ELR (cell line): ENCODE results near the gene IFITM2.
"Not testable (repeated sequence)": the region's sequence is repeated elsewhere in the genome, so short reads cannot be mapped to it uniquely, and the experiment has no call there.

Experiments
- DNase-seq: peaks from one replicate; pipeline ENCODE4 v3.0.0-alpha.2; 2015; ENCODE audit warnings: low read depth

The IFITM2 gene

DNA sequence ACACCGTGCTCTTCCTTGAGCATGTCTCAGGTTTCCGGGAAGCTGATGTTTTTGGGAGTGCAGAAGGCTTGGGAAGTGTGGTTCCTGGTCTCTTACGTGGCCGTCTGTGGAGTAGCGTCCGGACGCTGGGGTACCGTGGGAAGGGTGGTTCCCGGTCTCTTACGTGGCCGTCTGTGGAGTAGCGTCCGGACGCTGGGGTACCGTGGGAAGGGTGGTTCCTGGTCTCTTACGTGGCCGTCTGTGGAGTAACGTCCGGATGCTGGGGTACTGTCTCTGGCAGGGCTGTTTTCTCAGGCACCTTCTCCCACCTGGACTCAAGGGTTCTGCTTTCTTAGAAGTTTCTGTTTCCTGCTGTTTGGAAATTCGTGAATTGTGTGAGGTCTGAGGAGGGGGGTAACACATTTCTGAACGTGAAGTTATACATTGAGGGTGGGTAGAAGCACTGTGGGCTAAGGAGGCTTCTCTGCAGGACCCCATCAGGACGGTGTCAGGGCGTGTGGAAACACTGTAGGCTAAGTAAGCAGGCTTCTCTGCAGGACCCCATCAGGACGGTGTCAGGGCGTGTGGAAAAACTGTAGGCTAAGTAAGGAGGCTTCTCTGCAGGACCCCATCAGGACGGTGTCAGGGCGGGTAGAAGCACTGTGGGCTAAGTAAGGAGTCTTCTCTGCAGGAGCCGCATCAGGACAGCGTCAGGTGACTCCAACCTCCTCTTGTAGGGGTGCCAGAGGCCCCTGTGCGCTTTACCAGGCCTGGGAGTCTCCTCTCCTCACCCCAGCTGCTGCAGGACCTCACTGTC lies 18.4 kb downstream of the IFITM2 start:
- DNase-seq: no peak

DNA sequence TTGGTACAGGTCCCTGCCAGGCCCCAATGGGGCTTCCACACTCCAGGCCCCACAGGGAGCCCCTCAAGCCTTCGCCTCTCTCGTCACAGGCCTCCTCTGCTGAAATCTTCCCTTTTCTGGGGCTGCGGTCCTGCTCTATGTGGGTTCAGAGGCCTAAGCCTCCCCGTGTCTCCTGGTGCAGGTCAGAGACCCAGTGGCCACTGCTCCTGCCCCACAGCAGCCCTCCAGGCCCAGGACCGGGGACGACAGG lies 18.9 kb downstream of the IFITM2 start:
- DNase-seq: no peak

- DNase-seq: peak; percentile 46
Observed at GRCh38 chr11:326842-327580, 19.4 kb downstream of the IFITM2 start.

- DNase-seq: peak; percentile 9
Observed at GRCh38 chr11:327581-327923, 19.9 kb downstream of the IFITM2 start.

- no peak for DNase-seq
Observed at GRCh38 chr11:328012-328411, 20.4 kb downstream of the IFITM2 start.

DNA sequence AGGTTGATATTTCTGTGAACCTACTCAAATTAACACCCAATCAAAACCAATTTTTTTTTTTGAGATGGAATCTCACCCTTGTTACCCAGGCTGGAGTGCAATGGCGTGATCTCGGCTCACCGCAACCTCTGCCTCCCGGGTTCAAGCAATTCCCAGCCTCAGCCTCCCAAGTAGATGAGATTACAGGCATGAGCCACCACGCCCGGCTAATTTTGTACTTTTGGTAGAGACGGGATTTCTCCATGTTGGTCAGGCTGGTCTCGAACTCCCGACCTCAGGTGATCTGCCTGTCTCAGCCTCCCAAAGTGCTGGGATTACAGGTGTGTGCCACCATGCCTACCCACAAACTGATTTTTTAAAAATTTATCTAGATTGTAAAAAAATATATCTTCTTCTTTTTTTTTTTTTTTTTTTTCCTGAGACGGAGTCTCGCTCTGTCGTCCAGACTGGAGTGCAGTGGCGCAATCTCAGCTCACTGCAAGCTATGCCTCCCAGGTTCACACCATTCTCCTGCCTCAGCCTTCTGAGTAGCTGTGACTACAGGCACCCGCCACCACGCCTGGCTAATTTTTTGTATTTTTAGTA lies 21.0 kb downstream of the IFITM2 start:
- not testable (repeated sequence) for DNase-seq

DNA sequence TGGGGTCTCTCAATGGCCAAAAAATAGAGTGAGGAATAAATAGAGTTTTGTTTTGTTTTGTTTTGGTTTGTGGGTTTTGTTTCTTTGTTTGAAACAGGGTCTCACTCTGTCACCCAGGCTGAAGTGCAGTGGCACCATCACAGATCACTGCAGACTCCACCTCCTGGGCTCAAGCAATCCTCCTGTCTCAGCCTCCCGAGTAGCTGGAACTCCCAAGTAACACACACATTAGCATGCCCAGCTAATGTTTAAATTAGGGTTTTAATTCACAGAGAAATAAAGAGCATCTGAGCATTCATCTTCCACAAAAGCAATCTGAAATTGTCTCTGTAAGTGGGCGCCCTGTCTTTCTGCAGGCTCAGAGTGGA lies 22.3 kb downstream of the IFITM2 start:
- DNase-seq: no peak

- DNase-seq: no peak
Observed at GRCh38 chr11:330307-330693, 22.7 kb downstream of the IFITM2 start.

- no peak for DNase-seq
Observed at GRCh38 chr11:330694-331357, 23.2 kb downstream of the IFITM2 start.

- no peak for DNase-seq
Observed at GRCh38 chr11:331358-332060, 23.9 kb downstream of the IFITM2 start.

GRCh38 chr11:332651-333480 lies 25.2 kb downstream of the IFITM2 start:
- no peak for DNase-seq

DNA sequence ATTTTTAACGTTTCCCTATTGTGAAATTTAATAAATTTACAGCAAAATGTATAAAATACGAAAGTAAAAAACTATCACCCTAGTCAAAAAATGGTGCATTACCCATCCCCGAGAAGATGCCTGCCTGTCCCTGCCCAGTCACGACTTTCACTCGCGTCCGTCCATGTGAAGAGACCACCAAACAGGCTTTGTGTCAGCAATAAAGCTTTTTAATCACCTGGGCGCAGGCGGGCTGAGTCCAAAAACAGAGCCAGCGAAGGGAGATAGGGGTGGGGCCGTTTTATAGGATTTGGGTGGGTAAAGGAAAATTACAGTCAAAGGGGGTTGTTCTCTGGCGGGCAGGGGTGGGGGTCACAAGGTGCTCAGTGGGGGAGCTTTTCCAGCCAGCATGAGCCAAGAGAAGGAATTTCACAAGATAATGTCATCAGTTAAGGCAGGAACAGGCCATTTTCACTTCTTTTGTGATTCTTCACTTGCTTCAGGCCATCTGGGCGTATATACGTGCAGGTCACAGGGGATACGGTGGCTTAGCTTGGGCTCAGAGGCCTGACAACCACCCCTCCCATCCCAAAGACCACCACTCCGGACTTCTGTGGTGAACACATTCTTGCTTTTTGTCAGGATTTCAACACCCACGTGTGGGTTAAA lies 26.1 kb downstream of the IFITM2 start:
- DNase-seq: not testable (repeated sequence)

DNA sequence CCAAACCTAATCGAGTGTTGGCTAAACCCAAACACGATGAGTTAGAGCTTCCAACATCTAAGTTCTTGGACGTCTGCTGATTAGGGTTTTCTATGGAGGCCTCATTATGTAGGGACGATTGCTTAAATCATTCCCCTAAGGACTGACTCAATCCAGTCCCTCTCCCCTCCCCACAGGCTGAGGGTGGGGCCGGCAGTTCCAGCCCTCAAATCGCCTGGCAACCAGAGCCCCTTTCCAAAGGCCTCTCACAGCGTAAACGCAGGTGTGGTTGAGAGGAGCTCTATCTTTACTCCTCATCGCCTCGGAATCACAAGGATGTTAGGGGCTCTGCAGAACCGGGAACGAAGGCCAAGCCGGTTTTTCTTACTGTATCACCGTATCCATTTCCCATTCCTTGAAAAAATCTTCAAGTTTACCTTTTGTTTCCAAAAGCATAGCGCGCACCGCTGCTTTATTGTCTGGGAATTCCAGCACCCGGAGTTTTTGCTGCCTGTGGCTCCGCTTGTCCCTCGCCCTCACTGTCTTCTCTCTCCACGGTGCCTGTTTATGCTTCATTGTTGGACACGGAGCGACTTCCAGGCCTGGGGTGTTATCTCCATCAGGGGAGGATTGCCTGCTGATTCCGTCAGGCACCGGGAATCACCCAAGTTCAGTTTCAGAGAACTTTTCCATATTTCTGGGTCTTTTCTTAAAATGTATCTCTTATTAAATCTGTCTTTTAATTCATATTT lies 26.8 kb downstream of the IFITM2 start:
- no peak for DNase-seq

DNA sequence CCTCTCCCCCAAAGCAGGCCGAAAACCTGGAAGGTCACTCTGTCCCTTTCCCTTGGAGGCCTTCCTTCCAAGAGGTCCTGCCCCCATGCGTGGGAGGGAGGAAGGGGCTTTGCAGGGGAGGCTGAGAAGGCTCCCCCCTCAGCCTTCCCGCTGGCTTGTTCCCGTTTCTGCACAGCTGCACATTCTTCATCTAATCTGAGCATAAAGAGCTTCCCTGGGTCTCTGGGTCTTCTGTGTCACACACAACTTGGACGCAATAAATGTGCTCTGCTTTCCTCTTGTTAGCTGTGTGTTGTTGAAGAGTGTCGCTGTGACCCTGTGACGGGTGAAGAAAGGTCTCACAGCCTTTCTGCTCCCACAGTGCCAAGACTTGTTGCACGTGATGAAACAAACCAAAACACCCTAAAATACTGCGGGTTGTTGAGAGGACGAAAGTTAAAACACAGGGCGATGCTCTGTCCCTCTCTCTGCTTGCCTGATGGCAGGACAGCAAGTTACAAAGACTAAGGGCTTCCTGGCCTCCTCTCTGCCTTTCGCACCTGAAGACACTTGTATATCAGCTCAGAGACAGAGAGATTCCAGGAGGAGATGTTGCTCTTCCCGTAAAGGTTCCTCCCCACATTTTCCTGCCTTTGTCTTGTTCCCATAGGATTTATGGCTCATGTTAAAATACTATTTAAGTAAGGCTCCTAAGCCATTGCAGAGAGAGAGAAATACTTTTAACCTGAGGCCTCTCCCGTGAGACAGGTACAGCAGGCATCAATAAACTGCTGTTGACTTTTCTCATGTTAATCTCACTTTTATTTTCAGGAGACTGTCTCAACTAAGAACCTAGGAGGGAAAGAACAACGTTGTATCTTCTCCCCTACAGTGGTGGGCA lies 28.4 kb downstream of the IFITM2 start:
- no peak for DNase-seq

DNA sequence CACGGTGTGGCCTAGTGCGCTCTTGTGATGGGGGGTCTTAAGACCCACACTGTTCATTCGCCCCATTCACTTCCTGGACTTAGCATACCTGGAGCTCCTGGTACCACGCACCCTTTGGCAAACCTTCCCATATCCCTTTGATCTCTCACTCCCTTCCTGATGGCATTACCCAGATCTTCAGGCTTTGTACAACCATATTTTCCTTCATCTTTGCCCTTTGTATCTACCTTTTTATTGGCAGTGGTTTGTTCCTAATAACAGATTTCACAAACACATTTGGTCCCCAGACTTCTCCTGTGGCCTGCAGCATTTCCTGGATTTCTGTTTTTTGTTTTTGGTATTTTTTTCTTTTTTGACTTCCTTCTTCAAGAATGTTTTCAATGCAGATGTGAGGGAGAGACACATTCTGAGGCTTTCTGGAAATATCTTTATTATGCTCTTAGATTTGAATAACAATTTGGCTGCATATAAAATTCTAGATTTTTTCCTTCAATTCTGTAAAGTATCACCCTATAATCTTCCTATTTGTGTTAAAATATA lies 29.1 kb downstream of the IFITM2 start:
- DNase-seq: no peak

DNA sequence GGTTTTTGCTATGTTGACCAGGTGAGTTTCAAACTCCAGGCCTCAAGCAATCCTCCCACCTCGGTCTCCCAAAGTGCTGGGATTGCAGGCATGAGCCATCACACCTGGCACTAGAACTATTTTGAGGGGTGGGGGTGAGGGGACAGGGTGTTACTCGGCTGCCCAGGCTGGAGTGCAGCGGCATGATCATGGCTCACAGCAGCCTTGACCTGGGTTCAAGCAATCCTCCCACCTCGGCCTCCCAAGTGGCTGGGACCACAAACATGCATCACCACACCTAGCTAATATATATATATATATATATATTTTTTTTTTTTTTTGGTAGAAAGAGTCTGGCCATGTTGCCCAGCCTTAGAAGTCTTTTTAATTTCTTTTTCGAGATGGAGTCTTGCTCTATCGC lies 30.1 kb downstream of the IFITM2 start:
- no peak for DNase-seq

DNA sequence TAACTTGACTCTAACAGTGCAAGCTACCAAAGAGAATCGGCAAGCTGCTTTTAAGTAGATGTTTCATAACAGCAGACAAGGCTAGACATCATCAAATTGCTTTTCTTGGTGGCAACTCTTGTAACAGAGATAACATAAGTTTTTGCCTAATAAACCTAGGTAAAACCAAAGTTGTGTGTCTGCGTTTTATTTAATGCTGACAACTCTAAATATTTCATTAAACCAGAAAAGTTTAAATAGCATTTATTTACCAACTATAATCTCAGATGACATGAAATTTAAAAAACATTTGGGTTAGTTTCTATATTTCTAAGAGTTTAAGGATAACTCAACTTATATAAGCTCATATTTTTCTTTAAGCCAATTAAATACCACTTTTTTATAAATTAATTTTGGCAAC lies 32.3 kb downstream of the IFITM2 start:
- no peak for DNase-seq

DNA sequence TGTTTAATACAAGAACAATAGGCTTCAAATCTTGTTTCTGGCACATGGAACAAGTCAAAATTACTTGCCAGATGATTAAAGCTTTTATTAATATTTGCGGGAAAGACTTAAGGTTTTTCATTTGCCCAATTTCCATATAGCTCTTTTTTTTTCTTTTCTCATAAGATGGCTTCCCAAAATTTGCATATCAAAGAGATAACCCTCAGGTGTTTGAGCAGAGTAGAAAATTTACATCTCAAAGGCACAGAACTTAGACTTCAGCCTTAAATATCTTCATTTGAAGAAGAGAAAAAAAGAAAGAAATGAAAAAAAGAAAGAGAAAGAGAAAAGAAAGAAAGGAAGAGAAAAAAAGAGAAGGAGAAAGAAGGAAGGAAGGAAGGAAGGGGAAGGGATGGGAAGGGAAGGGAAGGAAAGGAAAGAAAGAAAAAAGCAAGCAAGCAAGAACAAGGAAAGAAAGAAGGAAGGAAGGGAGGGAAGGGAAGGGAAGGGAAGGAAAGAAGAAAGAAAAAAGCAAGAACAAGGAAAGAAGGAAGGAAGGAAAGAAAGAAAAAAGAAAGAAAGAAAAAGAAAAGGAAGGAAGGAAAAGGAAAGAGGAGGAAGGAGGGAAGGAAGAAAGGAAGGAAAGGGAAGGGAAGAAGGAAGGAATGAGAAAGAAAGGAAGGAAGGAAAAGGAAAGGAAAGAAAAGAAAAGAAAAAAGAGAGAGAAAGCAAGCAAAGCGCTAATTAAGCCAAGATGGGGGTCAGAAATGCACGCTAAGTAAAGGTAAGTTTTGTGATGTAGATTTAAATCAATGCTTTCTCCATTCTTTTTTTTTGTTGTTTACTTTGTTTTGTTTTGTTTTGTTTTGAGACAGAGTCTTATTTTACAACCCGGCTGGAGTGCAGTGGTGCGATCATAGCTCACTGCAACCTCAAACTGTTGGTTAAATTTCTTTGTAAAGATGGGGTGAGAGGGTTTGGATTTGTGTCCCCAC lies 33.2 kb downstream of the IFITM2 start:
- DNase-seq: no peak
